Measurements from ENCODE around the gene RAB27A.

The RAB27A gene

GRCh38 chr15:55231455-55231854, 58.2 kb downstream of the RAB27A start:
- Histone ChIP-seq H3K9ac (no peak overlapping the region), H3K79me2 (no peaks in the 10 kb centered on the region), H2AFZ (no peak overlapping the region), H3K9me3 (ENCODE audit: control insufficient read depth, low read length) (no peaks in the 10 kb centered on the region), H3K4me3 (ENCODE audit: low read depth, low read length) (no peak overlapping the region), H3K27ac (no peak overlapping the region), H3K4me2 (ENCODE audit: low read length) (no peak overlapping the region), H3K36me3 (ENCODE audit: control insufficient read depth, insufficient read depth, low read length) (no peaks in the 10 kb centered on the region), H3K4me1 (no peaks in the 10 kb centered on the region), H3K27me3 (ENCODE audit: control insufficient read depth, insufficient read depth, low read length) (no peaks in the 10 kb centered on the region)
- no peak for TF ChIP-seq CTCF (IDR thresholded peaks at IDR 0.05)

GRCh38 chr15:55230953-55231352, 58.7 kb downstream of the RAB27A start:
- no peak for TF ChIP-seq CTCF (IDR thresholded peaks at IDR 0.05)
- H3K4me1 ChIP-seq: no peaks in the 10 kb centered on the region
- H3K4me2 ChIP-seq (ENCODE audit: low read length): no peak overlapping the region
- H2AFZ ChIP-seq: no peak overlapping the region
- H3K27me3 ChIP-seq (ENCODE audit: control insufficient read depth, insufficient read depth, low read length): no peaks in the 10 kb centered on the region
- H3K9ac ChIP-seq: no peak overlapping the region
- no peaks in the 10 kb centered on the region for H3K9me3 ChIP-seq (ENCODE audit: control insufficient read depth, low read length)
- H3K79me2 ChIP-seq: no peaks in the 10 kb centered on the region
- no peak overlapping the region for H3K27ac ChIP-seq
- no peaks in the 10 kb centered on the region for H3K36me3 ChIP-seq (ENCODE audit: control insufficient read depth, insufficient read depth, low read length)
- no peak overlapping the region for H3K4me3 ChIP-seq (ENCODE audit: low read depth, low read length)

GRCh38 chr15:55230051-55230670, 59.5 kb downstream of the RAB27A start:
- H3K36me3 ChIP-seq (ENCODE audit: control insufficient read depth, insufficient read depth, low read length): no peaks in the 10 kb centered on the region
- no peak overlapping the region for H3K27ac ChIP-seq
- H3K4me3 ChIP-seq (ENCODE audit: low read depth, low read length): no peak overlapping the region
- no peak for TF ChIP-seq CTCF (IDR thresholded peaks at IDR 0.05)
- H3K9ac ChIP-seq: no peak overlapping the region
- no peaks in the 10 kb centered on the region for H3K27me3 ChIP-seq (ENCODE audit: control insufficient read depth, insufficient read depth, low read length)
- no peak overlapping the region for H2AFZ ChIP-seq
- H3K9me3 ChIP-seq (ENCODE audit: control insufficient read depth, low read length): no peaks in the 10 kb centered on the region
- H3K4me1 ChIP-seq: no peaks in the 10 kb centered on the region
- H3K4me2 ChIP-seq (ENCODE audit: low read length): no peak overlapping the region
- H3K79me2 ChIP-seq: no peaks in the 10 kb centered on the region

- Histone ChIP-seq H2AFZ (no peak overlapping the region), H3K9ac (no peak overlapping the region), H3K4me3 (ENCODE audit: low read depth, low read length) (no peak overlapping the region), H3K9me3 (ENCODE audit: control insufficient read depth, low read length) (no peaks in the 10 kb centered on the region), H3K27ac (no peak overlapping the region), H3K4me1 (no peaks in the 10 kb centered on the region), H3K4me2 (ENCODE audit: low read length) (no peak overlapping the region), H3K36me3 (ENCODE audit: control insufficient read depth, insufficient read depth, low read length) (no peaks in the 10 kb centered on the region), H3K79me2 (no peaks in the 10 kb centered on the region), H3K27me3 (ENCODE audit: control insufficient read depth, insufficient read depth, low read length) (no peaks in the 10 kb centered on the region)
- TF ChIP-seq CTCF (IDR thresholded peaks at IDR 0.05): no peak
Measured at GRCh38 chr15:55226127-55226526, 63.5 kb downstream of the RAB27A start.

- H3K9ac ChIP-seq: no peak overlapping the region
- no peaks in the 10 kb centered on the region for H3K36me3 ChIP-seq (ENCODE audit: control insufficient read depth, insufficient read depth, low read length)
- H3K79me2 ChIP-seq: no peaks in the 10 kb centered on the region
- H3K4me1 ChIP-seq: no peaks in the 10 kb centered on the region
- TF ChIP-seq CTCF (IDR thresholded peaks at IDR 0.05): no peak
- H2AFZ ChIP-seq: no peak overlapping the region
- no peaks in the 10 kb centered on the region for H3K9me3 ChIP-seq (ENCODE audit: control insufficient read depth, low read length)
- H3K4me2 ChIP-seq (ENCODE audit: low read length): no peak overlapping the region
- H3K27me3 ChIP-seq (ENCODE audit: control insufficient read depth, insufficient read depth, low read length): no peaks in the 10 kb centered on the region
- H3K4me3 ChIP-seq (ENCODE audit: low read depth, low read length): no peak overlapping the region
- H3K27ac ChIP-seq: no peak overlapping the region
Measured at GRCh38 chr15:55224892-55225291, 64.7 kb downstream of the RAB27A start.
